OCI-LY3 (cell line): Measurements from ENCODE around the gene RHCG.
A peak's percentile ranks its signal among the peaks of the same experiment; 100 is the strongest.

ENCODE experiments used
- H2AFZ ChIP-seq: fragments of 200-600, 300-600 bp; shearing (Covaris generic); 2 replicates; pipeline ENCODE4 v1.6.0; 2014; ENCODE audit warnings: antibody characterized with exemption, low read depth, low read length
- H3K27ac ChIP-seq: fragments of 200-600, 300-600 bp; sonication (generic); 2 replicates; pipeline ENCODE4 v1.5.1; 2014; ENCODE audit warnings: mild to moderate bottlenecking, low read length, moderate library complexity, mixed read lengths
- H3K27me3 ChIP-seq: fragments of 200-600, 300-600 bp; sonication (generic); 2 replicates; pipeline ENCODE4 v1.6.1; 2014; ENCODE audit warnings: low read depth, low read length, mixed read lengths
- H3K36me3 ChIP-seq: fragments of 200-600, 300-600 bp; sonication (generic); replicated peaks from 2 replicates; pipeline ENCODE3; 2014; ENCODE audit warnings: low read depth, low read length, mixed read lengths
- H3K4me1 ChIP-seq: fragments of 300-600, 200-600 bp; sonication (generic); 2 replicates; pipeline ENCODE4 v1.6.1; 2014; ENCODE audit warnings: low read length, mixed read lengths
- H3K4me2 ChIP-seq: fragments of 200-600, 300-600 bp; sonication (generic); 2 replicates; pipeline ENCODE4 v1.6.1; 2014; ENCODE audit warnings: low read length, mixed read lengths
- H3K4me3 ChIP-seq: fragments of 300-600, 200-600 bp; sonication (generic); 2 replicates; pipeline ENCODE4 v1.5.1; 2014; ENCODE audit warnings: antibody characterized with exemption, mild to moderate bottlenecking, low read length, moderate library complexity
- H3K79me2 ChIP-seq: fragments of 300-600, 200-600 bp; shearing (Covaris generic); 2 replicates; pipeline ENCODE4 v1.6.1; 2014; ENCODE audit warnings: mild to moderate bottlenecking, low read length, mixed read lengths
- H3K9ac ChIP-seq: fragments of 300-600, 200-600 bp; shearing (Covaris generic); 2 replicates; pipeline ENCODE4 v1.6.0; 2014; ENCODE audit warnings: mild to moderate bottlenecking, low read length, moderate library complexity
- H3K9me3 ChIP-seq: fragments of 200-600, 300-600 bp; shearing (Covaris generic); 2 replicates; pipeline ENCODE4 v1.6.1; 2014; ENCODE audit warnings: low read length, mixed read lengths; ENCODE audit not compliant: insufficient read depth
- H4K20me1 ChIP-seq: fragments of 200-600, 300-600 bp; sonication (generic); 2 replicates; pipeline ENCODE4 v1.6.1; 2016; ENCODE audit warnings: low read length, mixed read lengths; ENCODE audit not compliant: insufficient read depth
- CTCF ChIP-seq: fragments of 200-600, 300-600 bp; sonication (generic); IDR thresholded peaks from 2 replicates; pipeline ENCODE4 v1.5.1; 2014; ENCODE audit warnings: antibody characterized with exemption, low read length, low read depth
- EZH2phosphoT487 ChIP-seq: fragments of 200-600 bp; shearing (Covaris generic); IDR thresholded peaks from 2 replicates; pipeline ENCODE4 v1.6.1; 2018; ENCODE audit warnings: antibody characterized with exemption, mixed run types, low read depth

RHCG gene

GRCh38 chr15:89459271-89460038 lies 36.9 kb downstream of the RHCG start:
- Histone ChIP-seq H3K36me3 (no peaks in the 10 kb centered on the region), H2AFZ (no peak overlapping the region), H3K27me3 (no peaks in the 10 kb centered on the region), H3K4me2 (no peak overlapping the region), H3K9me3 (no peaks in the 10 kb centered on the region), H4K20me1 (no peaks in the 10 kb centered on the region), H3K9ac (no peak overlapping the region), H3K4me1 (peaks cover 3% of the 10 kb centered on the region; the same call in 1 of the 2 replicates), H3K79me2 (no peaks in the 10 kb centered on the region), H3K27ac (no peak overlapping the region), H3K4me3 (no peak overlapping the region)
- TF ChIP-seq CTCF (no peak), EZH2phosphoT487 (no peak)

- H2AFZ ChIP-seq = no peak overlapping the region
- no peak overlapping the region for H3K27ac ChIP-seq
- TF ChIP-seq CTCF (no peak), EZH2phosphoT487 (no peak)
- no peaks in the 10 kb centered on the region for H3K36me3 ChIP-seq
- no peaks in the 10 kb centered on the region for H4K20me1 ChIP-seq
- H3K9ac ChIP-seq = no peak overlapping the region
- no peaks in the 10 kb centered on the region for H3K27me3 ChIP-seq
- no peak overlapping the region for H3K4me2 ChIP-seq
- H3K4me1 ChIP-seq = peaks cover 3% of the 10 kb centered on the region; the same call in 1 of the 2 replicates
- no peak overlapping the region for H3K4me3 ChIP-seq
- H3K9me3 ChIP-seq = no peaks in the 10 kb centered on the region
- no peaks in the 10 kb centered on the region for H3K79me2 ChIP-seq
These were observed 37.9 kb downstream of the RHCG start for GRCh38 chr15:89458440-89458839.

- no peaks in the 10 kb centered on the region for H3K27me3 ChIP-seq
- H3K79me2 ChIP-seq = no peaks in the 10 kb centered on the region
- peak overlapping the region; percentile 3; the same call in 1 of the 2 replicates for H3K4me2 ChIP-seq
- no peaks in the 10 kb centered on the region for H3K9me3 ChIP-seq
- H2AFZ ChIP-seq = no peak overlapping the region; the same call in 1 of the 2 replicates
- TF ChIP-seq EZH2phosphoT487 = no peak
- TF ChIP-seq CTCF = no peak
- H3K4me1 ChIP-seq = no peaks in the 10 kb centered on the region
- no peak overlapping the region for H3K4me3 ChIP-seq
- no peak overlapping the region for H3K27ac ChIP-seq
- no peak overlapping the region for H3K9ac ChIP-seq
- H3K36me3 ChIP-seq = no peaks in the 10 kb centered on the region
- H4K20me1 ChIP-seq = no peaks in the 10 kb centered on the region
These were observed 39.3 kb downstream of the RHCG start for GRCh38 chr15:89457086-89457485.

GRCh38 chr15:89455535-89455934 lies 40.8 kb downstream of the RHCG start:
- Histone ChIP-seq H3K27me3 (no peaks in the 10 kb centered on the region), H3K9me3 (no peaks in the 10 kb centered on the region), H3K36me3 (no peaks in the 10 kb centered on the region), H3K79me2 (no peaks in the 10 kb centered on the region), H3K4me2 (no peak overlapping the region), H3K4me3 (no peak overlapping the region), H3K9ac (no peak overlapping the region), H2AFZ (no peak overlapping the region), H3K27ac (no peak overlapping the region), H3K4me1 (no peaks in the 10 kb centered on the region), H4K20me1 (no peaks in the 10 kb centered on the region)
- TF ChIP-seq EZH2phosphoT487 (no peak), CTCF (no peak)
